ENCODE data around the gene GPATCH8. TPM values are rescaled to one million over a fixed set of nuclear protein-coding genes. Genes with fewer than 3 reads are reported as not detected.

GPATCH8 gene
- total RNA-seq, 1 donor from 2014 or later: 8.7 TPM

GRCh38 chr17:44451832-44452231 is 51.4 kb downstream of the GPATCH8 start:
- DNase-seq (ENCODE audit: low read depth in 2 of 2): no peak

- no peak for DNase-seq (ENCODE audit: low read depth in 2 of 2)
Measured at GRCh38 chr17:44451016-44451627, 52.1 kb downstream of the GPATCH8 start.

- DNase-seq (ENCODE audit: low read depth in 2 of 2): no peak
Measured at GRCh38 chr17:44448412-44448811, 54.8 kb downstream of the GPATCH8 start.

- no peak for DNase-seq (ENCODE audit: low read depth in 2 of 2)
Measured at GRCh38 chr17:44444735-44445105, 58.5 kb downstream of the GPATCH8 start.

GRCh38 chr17:44442806-44443205 is 60.4 kb downstream of the GPATCH8 start:
- DNase-seq (ENCODE audit: low read depth in 2 of 2): no peak

- DNase-seq (ENCODE audit: low read depth in 2 of 2): peak in 1 of 2 donors; percentile 3
Measured at GRCh38 chr17:44439168-44439567, 64.0 kb downstream of the GPATCH8 start.

GRCh38 chr17:44438636-44439035 is 64.6 kb downstream of the GPATCH8 start:
- DNase-seq (ENCODE audit: low read depth in 2 of 2): peak in 1 of 2 donors; percentile 9

- DNase-seq (ENCODE audit: low read depth in 2 of 2): no peak
Measured at GRCh38 chr17:44436336-44436735, 66.9 kb downstream of the GPATCH8 start.

GRCh38 chr17:44432254-44433157 is 70.7 kb downstream of the GPATCH8 start:
- no peak for DNase-seq (ENCODE audit: low read depth in 2 of 2)

GRCh38 chr17:44424828-44425461 is 78.3 kb downstream of the GPATCH8 start:
- DNase-seq (ENCODE audit: low read depth in 2 of 2): no peak

GRCh38 chr17:44417553-44417952 is 85.7 kb downstream of the GPATCH8 start:
- DNase-seq (ENCODE audit: low read depth in 2 of 2): peak; percentile 32 to 69

GRCh38 chr17:44416558-44417289 is 86.5 kb downstream of the GPATCH8 start:
- no peak for DNase-seq (ENCODE audit: low read depth in 2 of 2)

- no peak for DNase-seq (ENCODE audit: low read depth in 2 of 2)
Measured at GRCh38 chr17:44414394-44415155, 88.6 kb downstream of the GPATCH8 start.

GRCh38 chr17:44409309-44410028 is 93.7 kb downstream of the GPATCH8 start:
- no peak for DNase-seq (ENCODE audit: low read depth in 2 of 2)

GRCh38 chr17:44408786-44409185 is 94.4 kb downstream of the GPATCH8 start:
- DNase-seq (ENCODE audit: low read depth in 2 of 2): no peak

GRCh38 chr17:44402564-44403172 is 100.5 kb downstream of the GPATCH8 start:
- no peak for DNase-seq (ENCODE audit: low read depth in 2 of 2)

- peak in 1 of 2 donors; percentile 31 for DNase-seq (ENCODE audit: low read depth in 2 of 2)
Measured at GRCh38 chr17:44400226-44400847, 102.9 kb downstream of the GPATCH8 start.

- DNase-seq (ENCODE audit: low read depth in 2 of 2): no peak
Measured at GRCh38 chr17:44398692-44399691, 104.2 kb downstream of the GPATCH8 start.
